Endometrium (tissue), 2 donors: ENCODE measurements around the gene CCS.
"Not testable (repeated sequence)": the region's sequence is repeated elsewhere in the genome, so short reads cannot be mapped to it uniquely, and the experiment has no call there.

Source experiments
- FAIRE-seq: peaks from 2 replicates; lab custom pipeline; 2012; peaks lifted over from hg19 to GRCh38; lab: Jason Lieb, UNC
- donor health status: control.
- donor health status: control.

The CCS gene, protein sequence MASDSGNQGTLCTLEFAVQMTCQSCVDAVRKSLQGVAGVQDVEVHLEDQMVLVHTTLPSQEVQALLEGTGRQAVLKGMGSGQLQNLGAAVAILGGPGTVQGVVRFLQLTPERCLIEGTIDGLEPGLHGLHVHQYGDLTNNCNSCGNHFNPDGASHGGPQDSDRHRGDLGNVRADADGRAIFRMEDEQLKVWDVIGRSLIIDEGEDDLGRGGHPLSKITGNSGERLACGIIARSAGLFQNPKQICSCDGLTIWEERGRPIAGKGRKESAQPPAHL

GRCh38 chr11:66592457-66593302 is at the start of gene CCS, which contains the start of gene CCDC87:
Gene CCS (plus strand): TSS chr11:66593185. CDS start chr11:66593262, 77 bp downstream.
Gene CCDC87 (minus strand): TSS chr11:66593063. CDS start chr11:66593015, 48 bp downstream.
- no peak for FAIRE-seq

DNA sequence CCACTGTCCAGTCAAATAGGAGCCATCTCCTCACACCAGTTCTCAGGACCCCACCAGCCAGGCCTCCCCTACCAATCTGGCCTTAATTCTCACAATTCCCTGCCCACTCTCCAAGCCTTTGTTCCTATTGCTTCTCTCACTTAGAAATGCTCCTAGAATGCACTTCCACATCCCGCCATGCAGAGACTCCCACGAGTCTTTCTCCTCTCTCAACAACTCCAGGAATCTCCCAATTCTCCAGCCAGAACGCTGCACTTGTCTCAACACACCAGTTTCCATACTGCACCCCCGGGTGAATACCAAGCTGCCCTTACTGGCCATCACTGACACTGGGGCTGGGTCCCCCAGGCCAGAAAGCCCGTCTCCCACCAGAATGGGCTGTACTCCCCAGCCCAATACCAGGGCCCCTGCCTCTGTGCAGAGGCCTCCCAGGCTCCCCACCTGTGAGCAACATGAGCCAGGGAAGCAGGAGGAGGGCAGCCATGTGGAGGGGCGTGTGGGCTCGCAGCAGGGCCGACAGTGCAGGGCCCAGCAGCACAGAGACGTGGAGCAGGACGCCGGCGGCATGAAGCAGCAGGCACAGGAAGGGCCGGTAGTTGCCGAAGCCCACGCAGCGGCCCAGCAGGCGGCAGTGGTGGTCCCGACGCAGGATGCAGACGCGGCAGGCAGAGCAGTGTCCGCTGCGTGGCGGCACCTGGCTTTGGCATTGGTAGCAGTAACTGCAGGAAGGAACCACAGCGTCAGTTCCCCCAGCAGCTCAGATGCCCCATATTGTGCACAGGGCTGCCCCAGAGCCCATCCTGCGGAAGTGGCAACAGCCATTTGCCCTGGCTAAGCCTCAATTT is 49.5 kb upstream of the CCS start:
- FAIRE-seq = no peak

DNA sequence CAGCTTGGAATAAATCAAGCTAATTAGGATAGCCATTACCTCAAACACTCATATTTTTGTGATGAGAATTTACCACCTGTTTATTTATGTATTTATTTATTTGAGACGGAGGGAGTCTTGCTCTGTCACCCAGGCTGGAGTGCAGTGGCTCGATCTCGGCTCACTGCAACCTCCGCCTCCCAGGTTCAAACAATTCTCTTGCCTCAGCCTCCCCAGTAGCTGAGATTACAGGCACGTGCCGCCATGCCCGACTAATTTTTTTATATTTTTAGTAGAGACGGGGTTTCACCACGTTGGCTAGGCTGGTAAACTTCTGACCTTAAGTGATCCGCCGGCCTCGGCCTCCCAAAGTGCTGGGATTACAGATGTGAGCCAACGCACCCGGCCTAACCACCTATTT is 48.0 kb upstream of the CCS start:
- not testable (repeated sequence) for FAIRE-seq

DNA sequence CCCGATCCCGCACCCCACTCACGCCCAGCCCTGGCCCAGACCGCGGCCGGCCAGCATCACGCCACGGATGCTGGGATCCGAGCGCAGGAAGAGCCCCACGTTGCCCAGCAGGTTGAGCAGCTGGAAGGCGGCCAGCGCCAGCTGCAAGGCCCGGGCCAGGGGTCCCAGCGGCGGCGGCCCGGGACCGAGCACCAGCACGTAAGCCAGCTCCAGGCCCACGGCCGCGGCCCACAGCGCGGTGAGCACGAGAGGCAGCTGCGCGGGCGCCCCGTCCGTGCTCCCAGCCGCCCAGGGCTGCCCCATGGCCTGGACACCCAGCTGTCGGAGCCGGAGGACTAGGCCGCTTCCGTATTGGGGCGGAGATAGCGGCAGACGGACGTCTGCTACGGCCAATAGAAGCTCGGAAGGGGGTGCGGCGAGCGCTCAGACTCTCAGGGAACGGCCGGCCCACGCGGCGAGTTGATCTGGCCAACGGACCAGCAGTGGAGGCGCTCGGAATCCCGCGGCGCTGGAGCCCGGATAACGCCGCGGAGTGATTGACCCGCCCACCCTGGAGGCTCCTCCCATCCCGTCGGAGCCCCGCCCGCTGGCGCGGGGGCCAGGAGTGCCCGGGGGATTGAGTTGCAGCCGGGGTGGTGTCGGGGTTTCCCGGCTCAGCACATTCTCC is 47.2 kb upstream of the CCS start, which contains the start of gene ZDHHC24:
Gene ZDHHC24 (minus strand): TSS at position 348 of the 667 bp plus-strand sequence. CDS start 45 bp downstream, at position 303.
- FAIRE-seq = peak; percentile 89

DNA sequence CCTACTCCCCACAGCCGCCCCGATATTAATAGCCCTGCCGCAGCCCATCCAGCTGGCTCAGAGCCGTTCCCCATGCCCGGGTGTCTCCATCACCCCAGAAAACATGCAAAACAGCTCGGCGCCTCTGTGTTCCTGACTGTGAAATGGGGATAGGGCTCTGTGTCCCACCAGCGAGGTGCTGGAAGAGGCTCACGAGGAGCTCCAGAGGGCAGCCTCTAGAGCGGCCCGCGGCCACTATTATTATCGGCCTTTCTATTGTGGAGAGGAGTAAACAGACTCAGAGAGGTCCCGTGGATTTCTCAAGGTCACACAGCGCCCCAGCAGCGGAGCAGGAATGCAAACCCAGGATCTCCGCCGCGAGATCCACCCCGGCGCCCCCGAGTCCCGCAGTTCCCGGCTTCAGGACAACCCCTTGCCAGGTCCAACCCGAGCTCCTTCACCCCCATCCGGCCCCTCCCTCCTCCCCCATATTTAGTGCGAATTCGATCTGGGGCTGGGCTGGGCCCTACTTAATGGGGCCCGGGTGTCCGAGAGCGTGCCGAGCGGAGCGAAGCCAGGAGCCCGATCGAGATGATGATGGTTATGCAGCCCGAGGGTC is 46.5 kb upstream of the CCS start, which contains the start of gene ACTN3:
Gene ACTN3 (plus strand): TSS at position 536 of the 598 bp plus-strand sequence. CDS start 35 bp downstream, at position 571.
- no peak for FAIRE-seq

GRCh38 chr11:66546966-66547661 is 45.9 kb upstream of the CCS start:
- no peak for FAIRE-seq

DNA sequence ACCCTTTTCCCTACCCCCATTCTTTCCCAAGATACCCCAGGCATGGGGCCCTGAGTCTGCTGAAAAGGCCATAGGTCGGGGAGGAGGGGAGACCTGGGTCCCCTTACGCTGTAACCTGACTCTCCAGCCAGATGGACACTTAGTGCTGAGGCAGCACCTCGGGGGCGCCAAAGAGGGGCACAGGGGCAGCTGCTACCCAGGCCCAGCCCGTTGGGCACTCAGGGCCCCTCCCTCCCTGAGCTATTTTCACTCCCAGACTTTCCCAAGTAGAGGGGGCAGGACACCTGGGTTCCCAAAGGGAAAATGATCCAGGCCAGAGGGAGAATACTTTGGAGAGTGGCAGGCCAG is 45.3 kb upstream of the CCS start:
- no peak for FAIRE-seq

DNA sequence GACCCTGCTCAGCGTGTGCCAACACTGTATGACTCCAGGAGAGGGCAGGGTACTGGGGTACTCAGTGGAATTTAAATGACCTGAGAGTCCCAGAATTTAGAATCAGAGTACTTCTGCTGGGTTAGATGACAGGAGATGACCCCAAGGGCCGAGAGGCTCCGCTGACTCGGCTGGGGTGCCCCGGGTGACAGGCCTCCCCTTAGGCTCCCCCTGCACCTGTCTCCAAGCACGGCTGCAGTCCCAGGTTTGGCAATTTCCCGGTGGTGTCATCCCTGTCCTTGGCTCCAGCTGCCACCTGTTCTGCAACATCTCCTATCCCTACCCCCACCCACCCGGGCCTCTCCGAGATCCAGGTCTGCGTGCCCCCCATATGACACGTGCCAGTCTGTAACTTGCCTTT is 44.9 kb upstream of the CCS start:
- FAIRE-seq = no peak

GRCh38 chr11:66548774-66549630 is 44.0 kb upstream of the CCS start:
- no peak for FAIRE-seq

DNA sequence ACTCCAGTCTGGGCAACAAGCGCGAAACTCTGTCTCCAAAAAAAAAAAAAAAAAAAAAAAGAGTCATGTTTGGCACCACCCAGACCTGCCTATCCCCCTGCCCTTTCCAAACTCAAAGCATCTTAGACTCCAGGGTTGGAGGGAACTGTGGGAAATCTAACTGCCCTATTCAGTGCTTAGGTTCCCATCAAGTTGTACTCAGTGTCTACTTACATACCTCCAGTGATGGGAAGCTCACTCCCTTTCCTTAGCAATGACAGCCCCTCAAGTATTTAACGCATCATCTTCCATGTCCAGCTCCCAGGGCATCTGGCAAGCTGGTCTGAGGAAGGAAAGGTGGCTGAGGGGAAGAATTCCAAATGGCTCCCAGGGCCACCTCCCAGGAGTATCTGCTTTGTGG is 43.3 kb upstream of the CCS start:
- FAIRE-seq = no peak

DNA sequence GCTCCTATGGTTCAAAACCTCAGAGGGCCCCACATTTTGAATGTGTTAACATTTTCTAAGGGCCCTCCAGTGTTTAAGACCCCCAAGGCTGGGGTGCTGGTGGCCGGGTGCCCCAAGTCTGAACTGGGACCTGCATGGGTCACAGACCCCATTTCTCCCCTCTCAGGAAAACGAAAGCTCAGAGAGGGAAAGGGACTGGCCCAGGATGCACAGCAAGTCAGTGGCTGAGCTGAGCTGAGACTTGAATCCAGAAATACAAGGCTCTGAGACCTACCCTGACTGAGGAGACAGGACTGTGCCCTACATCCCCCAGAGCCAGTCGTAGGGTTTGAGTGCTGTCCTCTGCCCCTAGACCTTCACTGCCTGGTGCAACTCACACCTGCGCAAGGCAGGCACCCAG is 42.1 kb upstream of the CCS start:
- FAIRE-seq = no peak

DNA sequence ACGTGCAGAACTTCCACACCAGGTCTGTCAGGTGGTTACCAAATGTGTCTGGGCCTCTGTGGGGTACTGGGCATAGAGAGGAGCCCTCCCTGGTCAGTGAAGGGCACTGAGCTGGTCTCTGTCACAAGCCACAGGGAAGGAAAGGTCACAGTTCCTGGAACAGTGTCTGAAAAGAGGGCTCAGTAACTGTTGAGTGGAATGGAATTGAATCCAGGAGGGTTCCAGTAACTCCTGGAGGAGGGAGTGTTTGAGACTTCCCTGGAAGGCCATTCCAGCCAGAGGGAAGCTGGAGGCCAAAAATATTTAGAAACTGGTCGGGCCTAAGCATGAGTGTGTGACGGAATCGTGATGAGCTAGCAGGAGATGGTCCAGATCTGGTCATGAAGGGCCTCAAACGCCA is 38.4 kb upstream of the CCS start:
- FAIRE-seq = no peak

- FAIRE-seq = no peak
Measured at GRCh38 chr11:66555416-66555815, 37.6 kb upstream of the CCS start.

DNA sequence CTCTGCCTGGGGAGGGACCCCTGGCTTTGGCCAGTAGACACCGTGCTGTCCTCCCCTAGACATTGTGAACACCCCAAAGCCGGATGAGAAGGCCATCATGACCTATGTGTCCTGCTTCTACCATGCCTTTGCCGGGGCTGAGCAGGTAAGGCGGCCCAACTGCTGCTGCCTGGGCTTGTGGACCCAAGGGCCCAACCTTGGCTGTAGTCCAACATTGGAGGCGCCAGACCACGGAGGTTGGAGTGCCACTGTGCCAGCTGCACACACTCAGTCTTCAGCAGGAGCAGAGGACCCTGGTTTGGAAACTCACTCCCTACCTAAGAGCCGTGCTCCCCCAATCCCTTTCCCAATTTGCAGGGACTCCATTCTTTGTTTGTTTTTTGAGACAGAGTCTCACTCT is 36.9 kb upstream of the CCS start:
- no peak for FAIRE-seq

- FAIRE-seq = no peak
Measured at GRCh38 chr11:66557733-66558326, 35.2 kb upstream of the CCS start.

DNA sequence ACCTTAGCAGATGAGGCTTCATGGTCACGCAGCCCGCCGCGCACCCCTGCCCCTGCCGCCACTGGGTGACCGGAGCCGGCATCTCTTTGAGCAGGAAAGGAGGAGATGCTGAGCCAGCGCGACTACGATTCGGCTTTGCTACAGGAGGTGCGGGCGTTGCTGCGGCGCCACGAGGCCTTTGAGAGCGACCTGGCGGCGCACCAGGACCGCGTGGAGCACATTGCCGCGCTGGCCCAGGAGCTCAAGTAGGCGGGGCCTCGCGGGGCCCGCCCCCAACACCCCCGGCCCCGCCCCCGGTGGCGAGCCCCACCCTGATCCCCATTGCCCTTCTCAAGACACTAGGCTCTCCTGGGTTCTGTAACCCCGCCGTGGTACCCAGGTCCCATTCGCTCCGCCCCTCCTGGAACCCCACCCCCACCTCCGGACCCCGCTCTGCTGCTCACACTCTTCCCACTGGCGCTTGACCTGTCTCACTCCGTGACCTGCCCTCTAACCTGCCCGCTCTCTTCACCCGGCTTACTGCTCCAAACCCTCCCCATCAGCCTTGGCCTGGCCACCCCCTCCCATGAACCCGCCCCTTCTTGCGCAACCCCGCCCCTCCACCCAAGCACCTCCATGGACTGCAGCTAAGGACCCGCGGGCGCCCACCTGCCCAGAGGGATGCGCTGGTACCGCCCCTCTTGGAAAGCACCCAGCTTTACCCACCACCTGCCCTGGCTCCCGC is 33.7 kb upstream of the CCS start:
- FAIRE-seq = no peak

- no peak for FAIRE-seq
Measured at GRCh38 chr11:66559866-66560676, 32.9 kb upstream of the CCS start.
